MCF 10A (cell line): ENCODE data around the gene RBM46. TPM values are rescaled to one million over a fixed set of nuclear protein-coding genes. Genes with fewer than 3 reads are reported as not detected.

Experiments
- BruUV-seq: library from RNA; stranded (reverse); fragments of 400-500 nt; replicated peaks from 2 replicates; lab custom pipeline; 2021; lab: Mats Ljungman, UMichigan
- CTCF ChIA-PET: fragments of 300-600 bp; sonication (Branson Sonifier 250); formaldehyde crosslinking; extraction: SDS; loops from one replicate; lab custom pipeline; 2021; ENCODE audit warnings: antibody characterized with exemption, inconsistent platforms; lab: Yijun Ruan, JAX
- POLR2A ChIA-PET: fragments of 300-600, 350-650 bp; sonication (Branson Sonifier 250); formaldehyde crosslinking; extraction: SDS; loops from one replicate; lab custom pipeline; 2020; ENCODE audit warnings: antibody characterized with exemption, inconsistent platforms; lab: Yijun Ruan, JAX
- DNase-seq: peaks from one replicate; pipeline ENCODE4 v3.0.0-alpha.2; 2018; ENCODE audit not compliant: unreplicated experiment
- H3K27ac Mint-ChIP-seq: one replicate; pipeline ENCODE4 v1.8.0; 2022; ENCODE audit warnings: mild to moderate bottlenecking, low read depth, mixed read lengths; ENCODE audit not compliant: unreplicated experiment
- H3K27me3 Mint-ChIP-seq: one replicate; pipeline ENCODE4 v1.8.0; 2022; ENCODE audit warnings: mixed read lengths; ENCODE audit not compliant: insufficient read depth, unreplicated experiment
- H3K36me3 Mint-ChIP-seq: one replicate; pipeline ENCODE4 v1.8.0; 2022; ENCODE audit warnings: mild to moderate bottlenecking, moderate library complexity, mixed read lengths; ENCODE audit not compliant: insufficient read depth, unreplicated experiment
- H3K4me1 Mint-ChIP-seq: one replicate; pipeline ENCODE4 v1.8.0; 2022; ENCODE audit warnings: mixed read lengths; ENCODE audit not compliant: insufficient read depth, unreplicated experiment
- H3K4me3 Mint-ChIP-seq: one replicate; pipeline ENCODE4 v1.8.0; 2022; ENCODE audit warnings: mild to moderate bottlenecking, moderate library complexity, mixed read lengths; ENCODE audit not compliant: unreplicated experiment
- H3K9me3 Mint-ChIP-seq: one replicate; pipeline ENCODE4 v1.8.0; 2022; ENCODE audit warnings: mixed read lengths; ENCODE audit not compliant: unreplicated experiment
- CTCF ChIP-seq: fragments of 200-600 bp; IDR thresholded peaks from one replicate; pipeline ENCODE4 v1.8.0; 2022; ENCODE audit warnings: antibody characterized with exemption, mild to moderate bottlenecking; ENCODE audit not compliant: unreplicated experiment
- intact Hi-C: fragments of 100-400 bp; cut with micrococcal nuclease; formaldehyde crosslinking; loops from 2 replicates; pipeline ENCODE4 v1.14.1; 2022
- total RNA-seq: library from RNA; stranded (reverse); gene quantifications from 2 replicates; pipeline ENCODE4 v1.2.3, GENCODE V29; 2022

The RBM46 gene
- total RNA-seq, 1 experiment from 2014 or later = 0.21 TPM

GRCh38 chr4:154744341-154744926, 36.6 kb upstream of the RBM46 start:
- peak overlapping the region; percentile 98 for H3K4me3 Mint-ChIP-seq
- ChIA-PET CTCF (interaction anchor here (0.6 to 4.0 kb wide), 19 partner anchors 9 to 616 kb away, joined by 3 to 40 read pairs (median 3); no protein-coding TSS in a partner anchor), POLR2A (interaction anchor here (0.7 to 3.8 kb wide), 14 partner anchors 9 to 195 kb away, joined by 3 to 43 read pairs (median 6); partner anchors contain the start of gene PLRG1)
- intact Hi-C loops = no loop called here
- no peak for DNase-seq
- TF ChIP-seq CTCF = peak; percentile 2
- no TSS peak for BruUV-seq
- no peaks in the 10 kb centered on the region for H3K9me3 Mint-ChIP-seq
- no peaks in the 10 kb centered on the region for H3K27me3 Mint-ChIP-seq
- peaks cover 36% of the 10 kb centered on the region for H3K4me1 Mint-ChIP-seq
- peak overlapping the region; percentile 88 for H3K27ac Mint-ChIP-seq
- no peaks in the 10 kb centered on the region for H3K36me3 Mint-ChIP-seq

- H3K36me3 Mint-ChIP-seq = no peaks in the 10 kb centered on the region
- TF ChIP-seq CTCF = no peak
- no TSS peak for BruUV-seq
- H3K9me3 Mint-ChIP-seq = no peaks in the 10 kb centered on the region
- no peak overlapping the region for H3K27ac Mint-ChIP-seq
- intact Hi-C loops = no loop called here
- H3K4me3 Mint-ChIP-seq = no peak overlapping the region
- CTCF ChIA-PET = interaction anchor here (0.6 to 0.8 kb wide), 2 partner anchors 119 to 198 kb away, joined by 3 read pairs; no protein-coding TSS in a partner anchor
- no peaks in the 10 kb centered on the region for H3K4me1 Mint-ChIP-seq
- POLR2A ChIA-PET = no interaction called here
- no peak for DNase-seq
- no peaks in the 10 kb centered on the region for H3K27me3 Mint-ChIP-seq
These were observed 23.4 kb upstream of the RBM46 start for GRCh38 chr4:154757713-154758112.

- ChIA-PET POLR2A (no interaction called here), CTCF (no interaction called here)
- Mint-ChIP-seq H3K36me3 (no peaks in the 10 kb centered on the region), H3K4me3 (no peak overlapping the region), H3K9me3 (no peaks in the 10 kb centered on the region), H3K27me3 (no peaks in the 10 kb centered on the region), H3K4me1 (no peaks in the 10 kb centered on the region), H3K27ac (no peak overlapping the region)
- intact Hi-C loops = no loop called here
- no peak for DNase-seq
- no TSS peak for BruUV-seq
- no peak for TF ChIP-seq CTCF
These were observed 20.2 kb upstream of the RBM46 start for GRCh38 chr4:154760895-154761294.

DNA sequence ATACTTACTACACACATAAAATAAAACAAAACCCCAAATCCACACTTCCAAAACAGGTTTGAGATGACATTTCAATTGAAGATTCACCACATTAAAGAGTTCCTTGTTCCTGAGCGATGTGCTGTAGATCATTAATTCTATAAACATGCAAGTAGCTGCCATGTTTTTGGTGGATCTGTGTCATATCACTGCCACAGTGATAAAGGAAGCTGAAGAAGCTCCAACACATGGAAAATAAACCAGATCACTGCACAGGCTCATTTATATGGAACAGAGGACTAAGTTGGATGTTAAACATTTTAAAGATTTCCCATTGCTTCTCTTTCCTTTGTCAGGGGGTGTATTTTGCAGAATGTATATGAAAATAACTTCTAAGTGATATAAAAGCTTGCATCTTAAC, 2.8 kb upstream of the RBM46 start:
- DNase-seq = no peak
- no TSS peak for BruUV-seq
- POLR2A ChIA-PET = interaction anchor here (0.7 to 1.4 kb wide), 3 partner anchors 91 to 228 kb away, joined by 4 to 8 read pairs (median 4); partner anchors contain the start of gene PLRG1
- Mint-ChIP-seq H3K27me3 (no peaks in the 10 kb centered on the region), H3K9me3 (peaks cover 8% of the 10 kb centered on the region), H3K4me3 (no peak overlapping the region), H3K27ac (no peak overlapping the region), H3K4me1 (no peaks in the 10 kb centered on the region), H3K36me3 (no peaks in the 10 kb centered on the region)
- intact Hi-C loops = loop anchor here (2.0 kb wide), 1 partner anchor 219 kb away; no protein-coding TSS in a partner anchor
- CTCF ChIA-PET = interaction anchor here (0.6 to 5.5 kb wide), 25 partner anchors 11 to 660 kb away, joined by 3 to 117 read pairs (median 4); no protein-coding TSS in a partner anchor
- TF ChIP-seq CTCF = no peak
